ENCODE results near the gene PPHLN1.

- TF ChIP-seq CTCF (IDR thresholded peaks at IDR 0.05), result no peak
- TF ChIP-seq POLR2A (IDR thresholded peaks at IDR 0.05), result no peak
Observed at GRCh38 chr12:42463671-42464070, 137.7 kb downstream of the PPHLN1 start.

Data from lower leg skin (tissue), 3 donors.